GM12873 (cell line): ENCODE results near the gene FEM1B.

Experiments used
- TF ChIP-seq, protein P1 (sequence below): IDR thresholded peaks from 2 replicates; pipeline ENCODE4 v1.5.1; 2012; ENCODE audit warnings: low read depth, mild to moderate bottlenecking, moderate library complexity, low read length, control low read depth; ENCODE audit not compliant: insufficient read depth; ENCODE audit errors: missing control alignments

Gene FEM1B

GRCh38 chr15:68262514-68263356, 14.8 kb upstream of the FEM1B start:
- TF ChIP-seq, protein P1, sequence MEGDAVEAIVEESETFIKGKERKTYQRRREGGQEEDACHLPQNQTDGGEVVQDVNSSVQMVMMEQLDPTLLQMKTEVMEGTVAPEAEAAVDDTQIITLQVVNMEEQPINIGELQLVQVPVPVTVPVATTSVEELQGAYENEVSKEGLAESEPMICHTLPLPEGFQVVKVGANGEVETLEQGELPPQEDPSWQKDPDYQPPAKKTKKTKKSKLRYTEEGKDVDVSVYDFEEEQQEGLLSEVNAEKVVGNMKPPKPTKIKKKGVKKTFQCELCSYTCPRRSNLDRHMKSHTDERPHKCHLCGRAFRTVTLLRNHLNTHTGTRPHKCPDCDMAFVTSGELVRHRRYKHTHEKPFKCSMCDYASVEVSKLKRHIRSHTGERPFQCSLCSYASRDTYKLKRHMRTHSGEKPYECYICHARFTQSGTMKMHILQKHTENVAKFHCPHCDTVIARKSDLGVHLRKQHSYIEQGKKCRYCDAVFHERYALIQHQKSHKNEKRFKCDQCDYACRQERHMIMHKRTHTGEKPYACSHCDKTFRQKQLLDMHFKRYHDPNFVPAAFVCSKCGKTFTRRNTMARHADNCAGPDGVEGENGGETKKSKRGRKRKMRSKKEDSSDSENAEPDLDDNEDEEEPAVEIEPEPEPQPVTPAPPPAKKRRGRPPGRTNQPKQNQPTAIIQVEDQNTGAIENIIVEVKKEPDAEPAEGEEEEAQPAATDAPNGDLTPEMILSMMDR, result no peak

DNA sequence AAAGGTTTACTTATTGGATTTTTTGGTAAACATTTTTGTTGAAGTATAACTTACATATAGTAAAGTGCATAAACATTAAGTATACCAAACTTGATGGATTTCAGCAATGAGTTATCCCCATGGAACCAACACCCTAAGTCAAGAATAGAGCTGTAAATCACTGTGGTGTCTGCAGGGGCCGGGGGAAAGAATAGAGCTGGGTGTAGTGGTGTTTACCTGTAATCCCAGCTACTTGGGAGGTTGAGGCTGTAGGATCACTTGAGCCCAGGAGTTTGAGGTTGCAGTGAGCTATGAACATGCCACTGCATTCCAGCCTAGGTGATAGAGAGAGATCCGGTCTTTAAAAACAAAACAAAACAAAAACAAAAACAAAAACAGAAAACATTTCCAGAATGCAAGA, 13.3 kb upstream of the FEM1B start:
- TF ChIP-seq, protein P1, result no peak

DNA sequence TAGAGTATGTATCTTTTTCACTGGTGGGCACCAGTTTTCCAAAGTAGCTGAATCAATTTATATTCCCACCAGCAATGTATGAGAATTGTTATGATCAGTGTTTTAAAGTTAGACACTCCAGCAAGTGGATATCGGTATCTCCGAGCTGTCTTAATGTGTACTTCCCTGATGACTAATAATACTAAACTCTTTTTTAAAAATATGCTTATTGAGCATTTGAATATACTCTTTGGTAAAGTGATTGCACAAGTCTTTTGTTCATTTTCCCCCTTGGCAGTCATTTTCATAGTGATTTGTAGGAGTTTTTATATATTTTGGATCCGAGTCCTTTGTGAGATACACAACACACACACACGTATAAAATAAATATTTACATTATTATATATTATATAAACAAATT, 12.5 kb upstream of the FEM1B start:
- TF ChIP-seq, protein P1, result no peak

GRCh38 chr15:68265674-68266073, 11.9 kb upstream of the FEM1B start:
- TF ChIP-seq, protein P1, result no peak

GRCh38 chr15:68268405-68268804, 9.1 kb upstream of the FEM1B start:
- TF ChIP-seq, protein P1, result no peak

DNA sequence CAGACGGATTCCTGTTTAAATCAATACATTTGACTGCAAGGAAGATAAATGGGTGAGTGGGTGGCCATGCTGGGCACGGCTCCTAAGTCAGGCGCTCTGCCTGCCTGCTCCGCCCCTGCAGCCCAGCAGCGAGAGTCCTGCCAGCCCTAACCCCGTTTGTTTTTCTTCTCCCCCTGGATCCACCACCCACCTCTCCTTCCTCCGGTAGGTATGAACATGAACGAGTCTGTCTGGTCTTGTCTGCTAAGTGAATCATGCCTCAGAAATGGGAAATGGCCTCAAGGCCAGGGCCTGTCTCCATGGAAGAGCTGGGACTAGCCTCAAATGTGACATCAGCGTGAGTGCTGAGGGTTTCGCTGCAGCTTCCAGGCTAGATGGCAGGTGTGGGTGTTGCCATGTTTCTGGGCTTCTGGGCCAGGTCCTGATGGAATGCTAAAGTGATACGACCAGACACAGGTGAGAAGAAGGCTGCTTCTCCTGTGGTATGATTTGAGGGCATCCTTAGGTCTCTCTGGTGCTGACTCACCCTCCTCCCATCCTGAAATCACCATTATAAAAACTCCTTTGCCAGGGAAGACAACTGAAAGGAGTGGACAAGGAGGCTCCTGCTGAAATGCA, 5.6 kb upstream of the FEM1B start:
- TF ChIP-seq, protein P1, result no peak

GRCh38 chr15:68272721-68273271, 4.7 kb upstream of the FEM1B start:
- TF ChIP-seq, protein P1, result no peak
